GM18873 (cell line): Measurements from ENCODE around the gene PAF1.
"Not testable (repeated sequence)": the region's sequence is repeated elsewhere in the genome, so short reads cannot be mapped to it uniquely, and the experiment has no call there.

Source experiments
- ATAC-seq: cut with Tn5 transposase; IDR thresholded peaks from one replicate; pipeline ENCODE4 v1.9.1; 2021; ENCODE audit warnings: mild to moderate bottlenecking, moderate library complexity, moderate number of reproducible peaks; ENCODE audit not compliant: unreplicated experiment, low FRiP score

The PAF1 gene

DNA sequence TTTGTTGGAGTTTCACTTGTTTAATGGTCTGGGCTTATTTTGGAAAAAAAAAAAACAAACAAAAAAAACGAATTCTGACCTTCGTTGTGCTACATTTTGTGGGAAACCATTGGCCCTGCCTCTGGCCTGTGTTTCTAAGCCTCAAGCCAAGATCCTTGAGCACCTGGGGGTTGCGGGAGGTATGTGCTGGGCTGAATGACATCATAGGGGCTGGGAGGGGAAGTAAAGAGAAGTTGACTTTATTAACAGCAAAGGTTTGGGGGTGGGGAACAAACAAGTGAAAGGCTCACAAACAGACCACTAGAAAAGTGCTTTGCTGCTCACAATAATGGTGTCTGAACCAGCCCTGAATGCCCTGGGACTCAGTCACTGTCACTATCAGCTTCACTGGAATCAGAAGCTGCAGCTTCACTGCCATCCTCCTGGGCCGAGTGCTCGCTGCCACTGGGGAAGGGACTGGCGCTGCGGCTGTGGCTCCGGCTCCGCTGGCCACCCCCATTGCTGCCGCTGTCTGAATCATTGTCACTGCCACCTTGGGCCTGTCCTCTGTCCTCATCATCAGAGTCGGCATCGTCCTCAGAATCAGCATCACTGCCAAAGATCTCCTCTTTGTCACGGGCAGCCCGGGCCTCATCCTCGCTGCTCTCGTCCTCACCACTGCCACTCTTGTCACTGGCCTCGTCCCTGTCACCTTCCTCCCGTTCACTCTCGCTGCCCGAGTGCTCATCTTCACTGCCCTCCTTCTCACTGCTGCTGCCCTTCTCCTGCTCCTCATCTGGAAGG is 5.1 kb downstream of the PAF1 start:
- ATAC-seq = no peak

DNA sequence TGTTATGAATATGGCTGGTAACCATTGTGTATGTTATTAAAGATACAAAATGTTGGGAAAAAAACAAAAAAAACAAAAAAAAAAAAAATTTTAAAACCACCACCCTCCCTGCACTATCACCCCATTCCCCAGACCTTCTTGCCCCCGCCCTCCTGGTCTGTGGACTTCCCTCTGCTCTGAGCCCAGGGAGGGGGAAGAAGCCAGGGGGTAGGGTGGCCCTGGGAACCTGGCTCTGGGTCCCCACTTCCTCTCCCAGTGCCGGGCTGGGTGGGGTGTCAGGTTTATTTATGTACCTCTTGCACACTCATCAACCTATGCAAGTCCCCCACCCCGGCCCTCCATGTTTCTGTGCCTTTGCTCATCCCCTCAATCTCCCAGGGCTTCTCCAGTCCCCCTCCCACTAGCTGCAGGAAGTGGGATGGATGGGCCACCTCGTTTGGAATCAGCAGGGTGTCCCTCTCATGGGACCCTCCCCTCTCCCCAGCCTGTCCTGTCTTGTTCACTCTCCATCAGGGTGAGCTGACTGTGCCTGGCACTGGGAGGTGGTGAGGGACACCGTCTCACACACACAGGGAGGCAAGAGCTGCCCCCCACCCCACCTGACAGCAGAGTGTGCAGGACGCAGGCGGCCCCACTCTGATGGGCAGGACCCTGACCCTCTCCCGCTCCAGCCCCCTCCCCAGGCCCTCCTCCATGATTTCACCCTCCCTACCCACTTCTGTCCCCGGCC is 5.9 kb downstream of the PAF1 start:
- no peak for ATAC-seq

DNA sequence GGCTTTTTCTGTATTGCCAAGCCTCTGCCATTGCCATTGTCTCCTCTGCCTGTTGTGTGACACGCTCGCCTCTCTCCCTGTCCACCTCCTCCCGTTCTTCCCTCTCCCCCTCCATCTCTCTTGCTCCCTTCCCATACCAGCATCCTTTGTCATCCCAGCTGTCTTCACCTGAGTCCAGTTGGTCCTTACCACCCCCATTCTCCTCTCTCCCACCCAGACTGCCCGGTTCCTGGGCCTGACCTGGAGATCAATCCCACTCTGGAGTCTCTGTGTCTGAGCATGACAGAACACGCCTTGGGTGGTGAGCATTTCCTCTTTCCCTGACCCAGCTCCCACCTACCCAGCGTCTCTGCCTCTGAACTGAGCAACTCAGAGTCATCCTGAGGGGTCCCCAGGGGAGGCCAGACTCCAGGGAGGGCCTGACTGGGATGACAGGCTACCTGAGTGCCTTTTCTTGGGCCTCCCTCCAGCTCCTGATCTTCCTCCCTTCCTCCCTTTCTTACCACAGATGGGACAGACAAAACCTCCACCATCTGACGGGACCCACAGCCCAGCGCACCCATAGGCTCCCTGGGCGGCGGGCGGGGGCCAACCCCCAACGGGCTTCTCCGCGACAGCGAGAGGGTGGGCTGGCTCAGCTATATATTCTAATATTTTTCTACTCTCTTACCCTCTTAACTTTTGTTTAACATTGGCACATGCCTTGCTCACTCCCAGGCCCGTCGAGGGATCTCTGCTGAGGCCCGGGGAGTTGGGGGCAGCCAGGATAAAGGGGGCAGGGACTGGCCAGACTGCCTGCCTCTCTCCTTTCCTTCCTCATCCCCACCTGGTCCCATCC is 7.7 kb downstream of the PAF1 start:
- ATAC-seq = no peak

DNA sequence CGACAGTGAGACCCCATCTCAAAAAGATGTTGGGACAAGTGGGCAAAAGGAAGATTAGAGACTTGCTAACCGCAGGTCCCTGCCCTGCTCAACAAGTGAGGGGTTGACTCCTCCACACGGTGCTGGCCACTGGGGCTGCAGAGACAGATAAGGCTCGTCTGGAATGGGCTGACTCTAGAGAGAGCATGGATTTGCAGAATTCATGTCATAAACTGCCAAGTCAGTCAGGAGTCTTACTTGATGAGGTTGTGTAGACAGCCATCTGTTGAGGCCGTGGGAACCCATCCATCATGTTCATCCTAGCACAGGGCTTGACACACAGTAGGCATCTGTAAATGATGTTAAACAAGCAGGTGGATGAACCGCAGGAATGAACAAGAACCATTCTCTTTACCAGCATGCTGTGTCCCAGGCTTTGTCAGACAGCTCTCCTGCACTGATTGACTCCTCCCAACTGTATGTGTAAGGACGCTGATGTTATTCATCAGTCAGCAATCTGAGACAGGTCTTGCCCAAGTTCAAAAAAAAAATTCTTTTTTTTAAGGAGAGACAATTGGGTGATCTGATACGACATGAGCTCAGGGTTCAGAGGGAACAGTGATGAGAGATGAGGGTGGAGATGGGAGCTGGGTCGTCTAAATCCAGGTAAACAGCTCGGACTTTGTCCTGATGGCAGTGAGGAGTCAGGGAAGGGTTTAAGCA is 8.8 kb downstream of the PAF1 start:
- no peak for ATAC-seq

DNA sequence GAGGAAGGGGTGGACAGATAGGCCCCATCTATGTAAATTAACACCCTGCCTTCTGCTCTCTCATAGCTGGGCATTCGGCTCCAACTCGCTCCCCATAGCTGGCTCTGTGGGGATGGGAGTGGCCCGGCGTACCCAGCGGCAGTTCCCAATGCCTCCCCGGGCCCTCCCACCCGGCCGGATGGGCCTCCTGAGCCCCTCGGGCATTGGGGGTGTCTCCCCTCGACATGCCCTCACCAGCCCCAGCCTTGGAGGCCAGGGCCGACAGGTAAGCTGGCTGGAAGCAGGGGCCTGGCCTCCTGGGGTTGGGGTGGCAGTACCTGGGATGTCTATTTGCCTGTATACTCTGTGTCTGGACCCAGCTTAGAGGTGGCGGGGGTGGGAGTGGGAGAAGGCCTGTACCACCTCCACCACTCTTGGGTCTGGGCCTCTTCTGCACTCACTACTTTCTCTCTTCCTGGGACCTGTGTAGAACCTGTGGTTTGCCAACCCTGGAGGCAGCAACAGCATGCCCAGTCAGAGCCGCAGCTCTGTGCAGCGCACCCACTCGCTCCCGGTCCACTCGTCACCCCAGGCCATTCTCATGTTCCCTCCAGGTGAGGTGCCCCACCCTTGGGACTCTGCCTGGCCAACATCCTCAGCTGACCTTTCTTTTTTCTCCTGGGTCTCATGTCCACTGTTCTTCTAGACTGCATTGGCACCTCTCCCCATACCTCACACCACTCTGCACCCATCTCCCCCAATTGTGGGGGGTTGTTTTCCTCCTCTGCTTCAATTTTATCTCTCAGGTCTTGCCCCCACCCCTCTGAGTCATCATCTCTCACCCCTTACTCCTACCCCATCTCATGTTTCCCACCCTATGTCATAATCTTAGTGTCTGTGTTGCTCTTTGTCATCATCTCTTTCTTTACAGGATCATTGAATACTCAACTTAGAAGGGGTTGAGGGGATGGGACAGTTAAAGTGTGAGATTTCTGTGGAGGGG is 10.1 kb downstream of the PAF1 start:
- ATAC-seq = no peak

DNA sequence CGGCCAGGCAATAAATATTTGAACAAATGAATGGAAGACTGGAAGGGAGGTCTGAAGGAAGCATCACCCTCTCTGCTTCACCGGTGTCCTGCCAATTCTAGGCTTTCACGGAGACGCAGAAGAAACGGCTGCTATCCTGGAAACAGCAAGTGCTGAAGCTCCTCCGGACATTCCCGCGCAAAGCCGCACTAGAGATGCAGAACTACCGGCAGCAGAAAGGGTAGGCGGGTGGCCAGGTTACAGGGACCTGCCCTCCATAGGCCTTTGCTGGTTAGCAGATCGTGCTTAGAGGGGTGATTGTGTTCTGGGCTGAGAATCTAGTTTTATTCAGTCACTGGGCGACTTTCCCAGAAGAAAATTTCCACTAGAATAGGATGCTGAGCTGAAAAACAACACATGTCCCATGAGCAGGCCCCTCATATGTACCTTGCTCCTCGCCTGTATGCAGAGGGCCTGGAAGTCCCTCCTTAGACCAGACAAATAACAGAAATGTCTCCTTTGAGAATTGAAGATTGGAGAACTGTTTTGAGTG is 11.0 kb downstream of the PAF1 start:
- no peak for ATAC-seq

DNA sequence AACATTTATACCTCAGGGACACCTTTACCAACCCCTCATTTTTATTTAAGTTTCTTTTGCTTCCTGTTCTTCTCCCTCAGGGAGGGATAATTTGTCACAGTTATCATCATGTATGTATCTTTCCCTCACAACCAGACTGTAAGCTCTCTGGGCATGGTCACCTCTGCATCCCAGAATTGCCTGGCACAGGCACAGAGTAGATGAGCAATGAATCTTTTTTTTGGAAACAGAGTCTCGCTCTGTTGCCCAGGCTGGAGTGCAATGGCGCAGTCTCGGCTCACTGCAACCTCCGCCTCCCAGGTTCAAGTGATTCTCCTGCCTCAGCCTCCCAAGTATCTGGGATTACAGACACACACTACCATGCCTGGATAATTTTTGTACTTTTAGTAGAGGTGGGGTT is 11.5 kb downstream of the PAF1 start:
- not testable (repeated sequence) for ATAC-seq

DNA sequence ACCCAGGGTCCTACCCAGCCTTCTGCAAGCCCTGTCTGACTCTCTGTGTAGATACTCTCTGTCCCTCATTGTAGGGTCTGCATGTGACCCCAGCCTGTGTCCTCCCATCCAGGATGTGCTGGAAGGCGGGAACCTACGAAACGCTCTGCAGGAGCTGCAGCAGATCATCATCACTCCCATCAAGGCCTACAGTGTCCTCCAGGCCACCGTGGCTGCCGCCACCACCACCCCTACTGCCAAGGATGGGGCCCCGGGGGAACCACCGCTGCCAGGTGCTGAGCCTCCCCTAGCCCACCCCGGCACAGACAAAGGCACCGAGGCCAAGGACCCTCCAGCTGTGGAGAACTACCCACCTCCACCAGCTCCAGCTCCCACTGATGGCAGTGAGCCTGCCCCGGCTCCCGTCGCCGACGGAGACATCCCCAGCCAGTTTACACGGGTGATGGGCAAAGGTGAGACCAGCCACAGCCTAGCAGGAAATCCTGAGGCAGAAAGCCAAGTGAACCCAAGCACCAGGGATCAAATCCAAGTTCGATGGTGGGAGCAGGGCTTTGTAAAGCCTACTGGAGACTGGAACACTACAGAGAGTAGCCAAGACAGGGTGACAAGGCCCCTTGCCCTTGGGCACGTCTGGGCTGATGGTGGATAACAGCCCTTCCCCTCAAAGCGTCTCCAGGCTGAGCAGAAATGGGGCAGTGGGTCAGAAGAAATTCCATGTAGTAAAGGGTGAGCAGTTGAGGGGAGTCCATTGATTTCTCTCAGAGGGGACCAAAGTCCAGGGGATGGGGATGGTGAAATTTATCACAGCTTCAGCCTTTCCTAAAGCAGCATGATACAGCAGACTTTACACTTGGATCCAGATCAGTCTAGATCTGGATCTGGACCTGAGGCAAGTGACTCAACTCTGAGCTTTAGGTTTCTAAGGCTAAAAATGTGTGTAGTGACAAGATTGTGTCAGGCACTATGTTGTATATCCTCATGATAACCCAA is 13.2 kb downstream of the PAF1 start:
- no peak for ATAC-seq

DNA sequence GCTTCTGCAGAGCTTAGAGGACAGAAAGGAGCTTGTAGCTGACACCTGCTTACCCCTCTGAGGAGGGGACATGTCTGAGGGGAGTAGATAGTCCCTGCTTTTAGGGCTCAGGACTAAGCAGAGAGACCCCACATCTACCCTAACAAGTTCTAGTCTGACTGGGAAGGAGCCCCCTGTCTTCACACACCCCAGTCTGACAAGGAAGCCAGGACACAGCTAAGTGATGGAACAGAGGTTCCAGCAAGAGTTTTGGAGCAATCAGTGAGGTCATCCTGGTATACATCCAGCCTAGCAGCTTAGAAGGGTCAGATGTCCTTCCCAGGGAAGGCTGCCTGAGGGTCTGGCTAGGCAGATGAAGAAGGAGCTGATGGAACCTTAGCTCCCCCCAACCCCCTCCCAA is 15.0 kb downstream of the PAF1 start:
- ATAC-seq = no peak

DNA sequence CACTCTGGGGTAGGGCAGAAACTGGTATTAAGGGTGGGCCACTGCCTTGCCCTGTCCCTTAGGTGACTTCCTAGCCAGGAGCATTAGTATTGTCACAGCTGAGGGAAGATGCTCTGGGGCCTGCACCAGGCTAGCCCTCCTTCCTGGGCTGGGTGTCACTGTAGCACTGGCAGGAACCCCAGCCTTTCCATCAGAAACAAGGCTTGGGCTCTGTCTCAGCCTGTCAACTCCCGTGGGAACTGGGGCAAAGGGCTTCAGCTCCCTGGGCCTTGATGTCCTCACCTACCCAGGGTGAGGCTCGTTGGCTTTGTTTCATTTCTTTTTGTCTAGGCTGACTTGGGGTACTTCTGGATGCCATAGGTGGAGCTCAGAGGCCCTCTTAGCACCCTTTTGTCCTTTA is 18.0 kb downstream of the PAF1 start:
- no peak for ATAC-seq

DNA sequence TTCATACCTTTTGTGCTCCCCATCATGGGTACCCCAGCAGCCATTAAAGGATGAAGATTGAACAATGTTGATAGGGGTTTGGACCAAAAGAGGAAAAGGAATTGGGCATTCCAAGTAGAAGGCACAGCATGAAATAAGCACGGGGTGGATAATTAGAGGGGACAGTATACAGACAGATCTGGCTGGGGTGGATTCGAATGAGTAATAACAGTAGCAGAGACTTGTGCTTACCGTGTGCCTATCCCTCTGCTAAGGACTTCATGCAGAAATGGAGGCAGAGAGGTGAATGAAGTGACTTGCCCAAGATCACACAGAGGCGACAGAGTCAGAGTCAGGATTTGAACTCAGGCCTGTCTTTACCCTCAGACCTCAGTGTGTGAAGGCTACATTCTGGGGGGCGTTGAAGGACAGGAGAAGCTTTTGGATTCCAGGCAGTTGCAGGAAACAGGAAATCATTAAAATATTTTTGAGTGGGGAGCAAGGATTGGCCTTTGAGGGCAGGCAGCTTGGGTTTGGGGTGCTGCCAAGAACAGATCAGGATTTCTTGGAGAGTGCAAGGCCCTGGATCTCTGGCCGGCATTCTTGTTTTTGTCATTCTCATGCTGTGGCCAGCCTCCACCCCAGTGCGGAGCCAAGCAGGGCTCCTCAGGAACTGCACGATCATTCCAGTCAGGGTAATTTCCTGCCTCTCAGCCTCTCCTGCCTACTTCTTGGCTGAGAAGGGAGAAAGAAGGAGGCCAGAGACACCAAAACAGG is 18.7 kb downstream of the PAF1 start:
- no peak for ATAC-seq

DNA sequence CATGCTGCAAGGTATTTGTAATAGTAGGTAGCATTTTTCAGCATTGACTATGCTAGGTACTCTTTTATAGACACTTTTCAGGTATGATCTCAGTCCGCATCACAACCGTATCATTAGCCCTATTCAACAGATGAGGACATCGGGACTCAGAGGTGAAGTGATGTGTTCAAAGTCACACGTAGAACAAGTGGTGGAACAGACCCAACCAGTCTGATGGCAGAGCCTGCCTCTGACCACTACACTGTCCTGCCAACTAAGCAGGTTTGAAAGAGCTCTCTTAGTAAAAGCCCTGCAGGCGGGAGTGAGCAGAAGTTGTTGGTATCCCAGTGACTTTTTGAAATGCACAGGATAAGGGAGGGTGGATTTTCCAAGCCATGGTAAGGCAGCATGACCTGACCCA is 20.2 kb downstream of the PAF1 start:
- ATAC-seq = no peak

DNA sequence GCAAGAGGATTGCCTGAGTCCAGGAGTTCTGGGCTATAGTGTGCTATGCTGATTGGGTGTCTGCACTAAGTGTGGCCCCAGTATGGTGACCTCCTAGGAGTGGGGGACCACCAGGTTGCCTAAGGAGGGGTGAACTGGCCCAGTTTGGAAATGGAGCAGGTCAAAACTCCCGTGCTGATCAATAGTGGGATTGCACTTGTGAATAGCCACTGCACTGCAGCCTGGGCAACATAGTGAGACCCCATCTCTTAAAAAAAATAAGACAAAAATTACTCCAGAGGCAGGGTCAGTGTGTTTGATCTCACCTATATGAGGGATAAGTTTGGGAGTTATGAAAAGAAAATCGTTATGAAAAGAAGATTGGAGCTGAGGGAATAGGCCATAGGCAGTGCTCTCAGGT is 21.7 kb downstream of the PAF1 start:
- ATAC-seq = no peak

DNA sequence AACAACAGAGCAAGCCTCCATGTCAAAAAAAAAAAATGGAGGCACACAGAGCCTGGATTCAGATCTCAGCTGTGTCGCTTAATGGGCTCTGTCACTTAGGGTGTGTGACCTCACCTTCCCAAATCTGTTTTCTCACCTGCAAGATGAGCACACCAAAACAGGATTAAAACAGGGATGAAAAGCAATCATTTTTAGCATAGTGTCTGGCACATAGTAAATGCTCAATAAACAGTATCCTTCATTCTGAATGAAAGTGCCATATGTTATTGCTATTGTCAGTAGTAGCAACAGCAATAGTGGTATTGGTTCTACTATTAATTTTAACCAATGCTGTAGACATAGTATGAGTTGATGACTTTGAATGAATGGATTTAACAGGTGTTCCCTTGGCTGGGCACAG is 25.4 kb downstream of the PAF1 start:
- no peak for ATAC-seq

DNA sequence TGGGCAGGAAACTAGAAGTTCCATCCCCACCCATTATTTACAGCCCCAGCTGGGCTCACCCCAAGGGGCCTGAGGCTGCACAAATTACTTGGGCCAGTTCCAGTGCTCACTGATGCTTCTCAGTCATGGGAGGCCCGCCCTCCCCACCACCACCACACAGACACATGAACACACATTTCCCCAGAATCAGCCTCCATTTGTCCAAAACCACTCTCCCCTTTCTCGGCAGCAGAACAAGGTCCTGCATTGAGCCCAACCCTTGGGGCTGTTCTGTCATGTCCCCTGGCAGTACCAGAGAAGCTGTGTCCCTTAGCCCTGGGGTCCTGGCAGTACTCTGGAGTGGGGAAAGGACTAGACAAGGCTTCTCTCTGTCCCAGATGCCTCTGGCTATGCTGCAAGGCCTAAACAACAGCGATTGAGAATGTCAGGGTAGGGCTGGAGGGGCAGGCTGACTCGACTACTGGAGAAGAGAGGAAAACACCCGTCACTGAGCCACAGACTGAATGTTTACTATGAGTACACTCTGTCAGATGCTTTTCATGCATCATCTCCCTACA is 26.9 kb downstream of the PAF1 start:
- no peak for ATAC-seq

DNA sequence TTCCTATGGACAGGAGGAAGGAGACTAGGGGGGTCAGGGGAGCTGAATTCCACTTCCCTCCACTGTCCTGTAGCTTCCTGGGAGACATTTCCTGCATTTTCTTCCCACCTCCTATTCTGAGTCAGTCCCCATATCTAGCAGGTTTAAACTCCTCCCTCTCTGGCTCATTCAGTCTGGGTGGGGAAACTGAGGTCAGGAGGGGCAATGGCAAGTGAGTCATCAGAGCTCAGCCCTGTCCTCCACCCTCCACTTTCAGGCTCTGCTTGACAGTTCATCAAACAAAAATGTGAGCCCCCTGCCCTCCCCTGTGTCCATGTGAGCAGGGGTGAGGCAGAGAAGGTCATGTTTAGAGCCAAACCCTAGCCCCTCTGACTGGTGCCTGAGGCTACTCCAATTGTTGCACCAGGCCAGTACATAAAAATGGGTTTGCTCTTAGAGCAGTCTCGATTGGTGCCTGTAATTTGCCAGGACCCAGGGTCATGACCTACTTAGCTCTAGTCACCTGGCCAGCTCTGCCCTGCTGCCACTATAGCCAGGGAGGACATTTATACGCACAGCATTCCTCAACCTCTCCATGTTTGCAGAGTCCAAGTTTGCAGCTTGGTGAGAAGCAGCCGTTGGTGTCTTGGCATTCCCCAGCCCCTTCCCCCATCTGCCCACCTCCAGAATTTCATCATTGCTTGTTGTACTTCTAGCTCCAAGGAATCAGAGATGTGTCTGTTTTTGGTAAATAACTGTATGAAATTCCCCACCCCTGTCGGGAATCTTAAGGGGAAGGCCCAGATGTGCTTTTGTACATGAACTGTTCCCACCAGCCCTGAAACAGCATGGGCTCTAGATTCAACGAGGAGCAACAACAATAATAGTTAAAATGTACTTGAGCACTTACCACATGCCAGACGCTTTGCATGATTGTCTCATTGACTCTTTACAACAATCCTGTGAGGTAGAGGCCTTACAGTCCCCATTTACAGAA is 27.9 kb downstream of the PAF1 start:
- no peak for ATAC-seq
